Endodermal cell (in vitro differentiated cells): ENCODE data around the gene KRTAP27-1. TPM values are rescaled to one million over a fixed set of nuclear protein-coding genes. Genes with fewer than 3 reads are reported as not detected.

Experiments
- DNase-seq: peaks from one replicate; pipeline ENCODE4 v3.0.0-alpha.2; 2017
- H3K27ac ChIP-seq: 2 replicates; pipeline ENCODE4 v1.5.1; 2013; ENCODE audit warnings: mild to moderate bottlenecking, low read depth, low read length, moderate library complexity
- H3K27me3 ChIP-seq: 2 replicates; pipeline ENCODE4 v1.6.1; 2013; ENCODE audit warnings: mild to moderate bottlenecking, low read length, moderate library complexity; ENCODE audit not compliant: insufficient read depth, control insufficient read depth, poor library complexity, severe bottlenecking
- H3K36me3 ChIP-seq: 2 replicates; pipeline ENCODE4 v1.7.0; 2013; ENCODE audit warnings: mild to moderate bottlenecking, low read length, moderate library complexity; ENCODE audit not compliant: control insufficient read depth, insufficient read depth
- H3K4me1 ChIP-seq: one replicate; pipeline ENCODE4 v1.7.0; 2013; ENCODE audit warnings: low read length; ENCODE audit not compliant: control insufficient read depth, insufficient read depth
- H3K4me3 ChIP-seq: 2 replicates; pipeline ENCODE4 v1.5.1; 2013; ENCODE audit warnings: mild to moderate bottlenecking, low read length, moderate library complexity
- H3K9ac ChIP-seq: 2 replicates; pipeline ENCODE4 v1.6.1; 2013; ENCODE audit warnings: mild to moderate bottlenecking, low read length, moderate library complexity; ENCODE audit not compliant: poor library complexity, severe bottlenecking; ENCODE audit errors: extremely low read depth
- H3K9me3 ChIP-seq: 2 replicates; pipeline ENCODE4 v1.6.1; 2013; ENCODE audit warnings: mild to moderate bottlenecking, low read length, moderate library complexity; ENCODE audit not compliant: control insufficient read depth
- H3K27ac Mint-ChIP-seq: 2 replicates; pipeline ENCODE4 v1.8.0; 2020; ENCODE audit warnings: mixed read lengths
- H3K27me3 Mint-ChIP-seq: 2 replicates; pipeline ENCODE4 v1.8.0; 2021; ENCODE audit warnings: mild to moderate bottlenecking, mixed read lengths; ENCODE audit not compliant: insufficient read depth
- H3K36me3 Mint-ChIP-seq: 2 replicates; pipeline ENCODE4 v1.8.0; 2020; ENCODE audit warnings: low read depth, mixed read lengths
- H3K4me1 Mint-ChIP-seq: 2 replicates; pipeline ENCODE4 v1.8.0; 2020; ENCODE audit warnings: mixed read lengths
- H3K4me3 Mint-ChIP-seq: 2 replicates; pipeline ENCODE4 v1.8.0; 2020; ENCODE audit warnings: mild to moderate bottlenecking, moderate library complexity, mixed read lengths
- H3K9me3 Mint-ChIP-seq: 2 replicates; pipeline ENCODE4 v1.8.0; 2020; ENCODE audit warnings: mild to moderate bottlenecking, mixed read lengths
- CTCF ChIP-seq: fragments of 200-600 bp; sonication (generic); conservative IDR thresholded peaks from 2 replicates; pipeline ENCODE4 v1.5.0; 2021; ENCODE audit warnings: antibody characterized with exemption, mild to moderate bottlenecking
- WGBS, 2 experiments: methylation state at CpG; one replicate each; pipeline versions ENCODE4 v1.1.5 to v1.1.7; 2013; ENCODE audit warnings: missing lambda C conversion rate in 2 of 2, mixed read lengths in 1 of 2; ENCODE audit not compliant: insufficient coverage in 1 of 2, insufficient read length in 1 of 2; 5-methylcytosine and 5-hydroxymethylcytosine counted together
- total RNA-seq, 2 donors: library from RNA; stranded (reverse); fragmentation: NEBNext Ultra II Directional in 1 of 2; extraction: Animal tissue kit (Norgen Biotek cat#: 25700) in 1 of 2; gene quantifications; 2 replicates in 1 of 2; 3 replicates in 1 of 2; pipeline ENCODE4 v1.2.1, GENCODE V29; 2021

The KRTAP27-1 gene
- total RNA-seq, 2 donors from 2014 or later = not detected

GRCh38 chr21:30340714-30341573 lies 3.5 kb upstream of the KRTAP27-1 start:
- peaks cover 10% of the 10 kb centered on the region for H3K9me3 ChIP-seq
- H3K27me3 ChIP-seq = no peaks in the 10 kb centered on the region
- TF ChIP-seq CTCF = peak; percentile 97
- Mint-ChIP-seq H3K9me3 (no peaks in the 10 kb centered on the region), H3K4me3 (no peak overlapping the region), H3K4me1 (no peaks in the 10 kb centered on the region), H3K27me3 (no peaks in the 10 kb centered on the region), H3K27ac (no peak overlapping the region), H3K36me3 (no peaks in the 10 kb centered on the region)
- H3K4me1 ChIP-seq = no peaks in the 10 kb centered on the region
- H3K36me3 ChIP-seq = no peaks in the 10 kb centered on the region
- H3K9ac ChIP-seq = no peak overlapping the region
- H3K4me3 ChIP-seq = no peak overlapping the region
- peak; percentile 81 for DNase-seq
- H3K27ac ChIP-seq = no peak overlapping the region
- WGBS, 2 experiments = 100% methylated on average over 1 of the region's 2 CpGs

GRCh38 chr21:30338717-30339116 lies 1.2 kb upstream of the KRTAP27-1 start:
- Mint-ChIP-seq H3K27ac (no peak overlapping the region), H3K36me3 (no peaks in the 10 kb centered on the region), H3K4me1 (no peaks in the 10 kb centered on the region), H3K9me3 (no peaks in the 10 kb centered on the region), H3K4me3 (no peak overlapping the region), H3K27me3 (no peaks in the 10 kb centered on the region)
- H3K9ac ChIP-seq = no peak overlapping the region
- no peak overlapping the region for H3K4me3 ChIP-seq
- 98 to 100% methylated on average over 4 of the region's 4 CpGs for WGBS, 2 experiments
- H3K27me3 ChIP-seq = no peaks in the 10 kb centered on the region
- DNase-seq = no peak
- H3K9me3 ChIP-seq = no peaks in the 10 kb centered on the region
- H3K27ac ChIP-seq = no peak overlapping the region
- TF ChIP-seq CTCF = no peak
- H3K4me1 ChIP-seq = no peaks in the 10 kb centered on the region
- H3K36me3 ChIP-seq = no peaks in the 10 kb centered on the region

- H3K4me3 Mint-ChIP-seq = no peak overlapping the region
- no peak for TF ChIP-seq CTCF
- H3K27ac ChIP-seq = no peak overlapping the region
- no peaks in the 10 kb centered on the region for H3K36me3 Mint-ChIP-seq
- H3K9ac ChIP-seq = no peak overlapping the region
- no peaks in the 10 kb centered on the region for H3K27me3 ChIP-seq
- no peaks in the 10 kb centered on the region for H3K36me3 ChIP-seq
- no peaks in the 10 kb centered on the region for H3K9me3 ChIP-seq
- no peaks in the 10 kb centered on the region for H3K9me3 Mint-ChIP-seq
- H3K4me1 Mint-ChIP-seq = no peaks in the 10 kb centered on the region
- no peaks in the 10 kb centered on the region for H3K4me1 ChIP-seq
- no peak overlapping the region for H3K4me3 ChIP-seq
- no peak for DNase-seq
- no peaks in the 10 kb centered on the region for H3K27me3 Mint-ChIP-seq
- no peak overlapping the region for H3K27ac Mint-ChIP-seq
Observed at GRCh38 chr21:30337772-30338171, 278 bp upstream of the KRTAP27-1 start.
